ENCODE measurements around the gene ZFHX3.

DNA sequence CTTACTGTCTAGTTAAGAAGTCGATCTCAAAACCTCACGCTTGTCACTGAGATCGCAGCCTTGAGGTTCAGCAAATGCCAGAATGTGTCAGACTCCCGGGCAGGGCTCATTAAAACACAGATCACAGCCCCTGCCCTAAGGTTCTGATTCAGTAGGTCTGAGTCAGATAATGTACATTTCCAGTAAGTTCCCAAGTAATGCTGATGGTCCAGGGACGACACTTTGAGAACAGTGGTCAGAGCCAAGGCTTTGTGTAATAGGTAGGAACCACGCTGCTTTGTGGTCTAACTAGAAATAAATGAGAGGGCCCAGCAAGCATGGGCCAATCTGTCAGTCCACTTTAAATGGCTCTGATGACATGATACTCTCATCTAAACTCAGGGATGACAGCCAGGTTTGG, 228.6 kb downstream of the ZFHX3 start:
- TF ChIP-seq RAD21 (IDR thresholded peaks at IDR 0.05 in 1 of 2, conservative IDR thresholded peaks at IDR 0.05 in 1 of 2; ENCODE audit: low read depth in 2 of 2, low read length in 2 of 2): no peak
- TF ChIP-seq EP300 (IDR thresholded peaks at IDR 0.05; ENCODE audit: borderline replicate concordance in 1 of 2, low read depth in 2 of 2, low read length in 2 of 2): no peak
- TF ChIP-seq POLR2A (IDR thresholded peaks at IDR 0.05; ENCODE audit: control extremely low read depth in 1 of 2, low read depth in 2 of 2, low read length in 2 of 2): no peak
- TF ChIP-seq, protein P1, sequence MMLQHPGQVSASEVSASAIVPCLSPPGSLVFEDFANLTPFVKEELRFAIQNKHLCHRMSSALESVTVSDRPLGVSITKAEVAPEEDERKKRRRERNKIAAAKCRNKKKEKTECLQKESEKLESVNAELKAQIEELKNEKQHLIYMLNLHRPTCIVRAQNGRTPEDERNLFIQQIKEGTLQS (IDR thresholded peaks at IDR 0.05; ENCODE audit: insufficient read depth, low read depth, low read length): no peak
